ENCODE measurements around the gene NDNF. TPM values are rescaled to one million over a fixed set of nuclear protein-coding genes. Genes with fewer than 3 reads are reported as not detected.

Gene NDNF
- total and polyA plus RNA-seq, 7 donors, result 1.2 to 11.1 (median 3.8) TPM

DNA sequence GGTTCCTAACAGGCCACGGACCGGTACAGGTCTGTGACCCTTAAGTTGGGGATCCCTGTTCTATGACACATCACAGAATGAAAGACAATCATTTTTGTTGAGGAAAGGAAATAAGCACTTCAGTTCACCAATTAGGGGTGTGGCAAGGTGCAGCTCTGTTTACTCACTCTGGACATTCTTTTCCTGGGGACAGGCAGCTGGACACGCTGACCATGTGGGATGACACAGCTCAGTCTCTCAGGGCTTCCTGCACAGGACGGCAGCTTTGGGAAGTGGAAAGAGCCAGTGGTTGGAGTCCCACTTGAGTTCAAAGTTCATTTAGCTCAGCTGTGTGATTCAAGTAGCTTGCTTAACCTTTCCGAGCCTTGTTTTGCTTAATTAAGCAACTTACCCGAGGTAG lies 55.7 kb downstream of the NDNF start:
- H3K4me1 ChIP-seq, result peaks cover 0 to 17% (median 2%) of the 10 kb centered on the region in 4 donors
- DNase-seq, result no peak
- 66 to 81% methylated on average over 6 of the region's 6 CpGs for WGBS, 2 donors
- intact Hi-C loops (cut with DNase I), result no loop called here
- H3K9me3 ChIP-seq, result no peaks in the 10 kb centered on the region
- no peak for TF ChIP-seq POLR2AphosphoS5 (IDR thresholded peaks at IDR 0.05)
- TF ChIP-seq, protein P1, sequence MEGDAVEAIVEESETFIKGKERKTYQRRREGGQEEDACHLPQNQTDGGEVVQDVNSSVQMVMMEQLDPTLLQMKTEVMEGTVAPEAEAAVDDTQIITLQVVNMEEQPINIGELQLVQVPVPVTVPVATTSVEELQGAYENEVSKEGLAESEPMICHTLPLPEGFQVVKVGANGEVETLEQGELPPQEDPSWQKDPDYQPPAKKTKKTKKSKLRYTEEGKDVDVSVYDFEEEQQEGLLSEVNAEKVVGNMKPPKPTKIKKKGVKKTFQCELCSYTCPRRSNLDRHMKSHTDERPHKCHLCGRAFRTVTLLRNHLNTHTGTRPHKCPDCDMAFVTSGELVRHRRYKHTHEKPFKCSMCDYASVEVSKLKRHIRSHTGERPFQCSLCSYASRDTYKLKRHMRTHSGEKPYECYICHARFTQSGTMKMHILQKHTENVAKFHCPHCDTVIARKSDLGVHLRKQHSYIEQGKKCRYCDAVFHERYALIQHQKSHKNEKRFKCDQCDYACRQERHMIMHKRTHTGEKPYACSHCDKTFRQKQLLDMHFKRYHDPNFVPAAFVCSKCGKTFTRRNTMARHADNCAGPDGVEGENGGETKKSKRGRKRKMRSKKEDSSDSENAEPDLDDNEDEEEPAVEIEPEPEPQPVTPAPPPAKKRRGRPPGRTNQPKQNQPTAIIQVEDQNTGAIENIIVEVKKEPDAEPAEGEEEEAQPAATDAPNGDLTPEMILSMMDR (IDR thresholded peaks at IDR 0.05), result no peak
- no peak for TF ChIP-seq EP300 (IDR thresholded peaks at IDR 0.05)
- no peak for TF ChIP-seq POLR2A (IDR thresholded peaks at IDR 0.05)
- H3K27me3 ChIP-seq, result no peaks in the 10 kb centered on the region
- no peak overlapping the region for H3K4me3 ChIP-seq
- H3K27ac ChIP-seq, result no peak overlapping the region
- H3K36me3 ChIP-seq, result no peaks in the 10 kb centered on the region

DNA sequence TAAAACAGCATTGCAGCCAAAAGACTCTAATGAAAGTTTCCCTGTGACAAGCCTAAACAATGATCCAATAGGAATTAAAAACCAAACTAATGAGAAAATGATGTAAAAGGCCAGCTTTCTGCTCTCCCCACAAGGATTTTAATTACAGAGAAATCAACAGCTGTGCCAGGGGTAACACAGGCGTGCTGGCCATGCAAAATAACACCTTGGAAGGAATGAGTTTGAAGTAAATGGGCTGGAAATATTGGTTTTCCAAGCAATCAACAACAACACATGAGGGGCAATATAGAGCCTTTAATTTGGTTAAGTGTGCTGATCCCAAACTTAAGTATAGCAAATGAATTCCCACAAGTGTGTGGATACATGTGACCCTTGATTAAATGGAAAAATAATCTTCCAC lies 56.9 kb downstream of the NDNF start:
- DNase-seq, result no peak
- TF ChIP-seq POLR2A (IDR thresholded peaks at IDR 0.05) (no peak), EP300 (IDR thresholded peaks at IDR 0.05) (no peak), POLR2AphosphoS5 (IDR thresholded peaks at IDR 0.05) (no peak)
- TF ChIP-seq, protein P1 (IDR thresholded peaks at IDR 0.05), result no peak

GRCh38 chr4:121014544-121014943 lies 57.8 kb downstream of the NDNF start:
- 38 to 63% methylated on average over 1 of the region's 1 CpG for WGBS, 2 donors
- TF ChIP-seq, protein P1 (IDR thresholded peaks at IDR 0.05), result no peak
- TF ChIP-seq POLR2AphosphoS5 (IDR thresholded peaks at IDR 0.05), result no peak
- TF ChIP-seq POLR2A (IDR thresholded peaks at IDR 0.05), result no peak
- TF ChIP-seq EP300 (IDR thresholded peaks at IDR 0.05), result no peak
- Histone ChIP-seq H3K36me3 (no peaks in the 10 kb centered on the region), H3K4me1 (peaks cover 0 to 17% (median 6%) of the 10 kb centered on the region in 4 donors), H3K9me3 (no peaks in the 10 kb centered on the region), H3K27ac (no peak overlapping the region), H3K27me3 (no peaks in the 10 kb centered on the region), H3K4me3 (no peak overlapping the region)
- no peak for DNase-seq
- intact Hi-C loops (cut with DNase I), result no loop called here

More for the DNA sequence above, 56.9 kb downstream of the NDNF start:
- Histone ChIP-seq H3K4me3 (no peak overlapping the region), H3K36me3 (no peaks in the 10 kb centered on the region), H3K27me3 (no peaks in the 10 kb centered on the region), H3K27ac (no peak overlapping the region), H3K9me3 (no peaks in the 10 kb centered on the region), H3K4me1 (peaks cover 0 to 17% (median 3%) of the 10 kb centered on the region in 4 donors)
- intact Hi-C loops (cut with DNase I), result no loop called here
- WGBS, 2 donors, result 63 to 83% methylated on average over 1 of the region's 1 CpG

- intact Hi-C loops (cut with DNase I), result no loop called here
- no peak for DNase-seq
- Histone ChIP-seq H3K4me1 (peaks cover 0 to 19% (median 7%) of the 10 kb centered on the region in 4 donors), H3K36me3 (no peaks in the 10 kb centered on the region), H3K4me3 (no peak overlapping the region), H3K27ac (no peak overlapping the region), H3K9me3 (no peaks in the 10 kb centered on the region), H3K27me3 (no peaks in the 10 kb centered on the region)
- TF ChIP-seq POLR2AphosphoS5 (IDR thresholded peaks at IDR 0.05) (no peak), EP300 (IDR thresholded peaks at IDR 0.05) (no peak), POLR2A (IDR thresholded peaks at IDR 0.05) (no peak)
- TF ChIP-seq, protein P1 (IDR thresholded peaks at IDR 0.05), result no peak
- WGBS, 2 donors, result 88 to 90% methylated on average over 1 of the region's 1 CpG
Measured at GRCh38 chr4:121011780-121012340, 60.5 kb downstream of the NDNF start.

DNA sequence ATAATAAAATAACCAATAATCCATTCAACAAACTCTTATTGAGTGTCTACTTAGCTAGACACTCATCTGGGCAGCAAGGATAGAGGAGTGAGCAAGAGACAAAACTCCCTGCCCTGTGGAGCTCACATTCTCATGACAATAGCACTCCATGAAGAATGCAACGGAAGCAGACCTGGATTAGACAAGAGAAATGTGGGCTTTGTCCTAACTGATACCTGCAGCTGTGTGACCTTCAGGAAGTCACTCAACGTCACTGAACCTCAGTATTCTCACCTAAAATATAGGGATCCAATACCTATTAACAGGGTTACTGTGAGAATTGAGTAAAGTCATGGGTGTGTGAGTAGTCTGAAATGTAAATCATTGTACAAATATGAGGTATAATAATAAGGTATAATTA lies 61.2 kb downstream of the NDNF start:
- H3K4me1 ChIP-seq, result peaks cover 0 to 19% (median 7%) of the 10 kb centered on the region in 4 donors
- H3K4me3 ChIP-seq, result no peak overlapping the region
- no peaks in the 10 kb centered on the region for H3K36me3 ChIP-seq
- no peaks in the 10 kb centered on the region for H3K27me3 ChIP-seq
- no peaks in the 10 kb centered on the region for H3K9me3 ChIP-seq
- 91 to 93% methylated on average over 2 of the region's 2 CpGs for WGBS, 2 donors
- DNase-seq, result no peak
- TF ChIP-seq POLR2A (IDR thresholded peaks at IDR 0.05) (no peak), EP300 (IDR thresholded peaks at IDR 0.05) (no peak), POLR2AphosphoS5 (IDR thresholded peaks at IDR 0.05) (no peak)
- TF ChIP-seq, protein P1 (IDR thresholded peaks at IDR 0.05), result no peak
- no peak overlapping the region for H3K27ac ChIP-seq
- intact Hi-C loops (cut with DNase I), result no loop called here

Measured in sigmoid colon (tissue), 7 donors.